SU-DHL-6 (cell line): ENCODE data around the gene TBC1D19.

Source experiments
- H2AFZ ChIP-seq: fragments of 200-600 bp; sonication (generic); 2 replicates; pipeline ENCODE4 v1.6.1; 2014; ENCODE audit warnings: low read depth, mild to moderate bottlenecking, moderate library complexity, mixed read lengths, antibody characterized with exemption, low read length; ENCODE audit not compliant: severe bottlenecking
- H3F3A ChIP-seq: fragments of 200-600 bp; shearing (Covaris generic); 2 replicates; pipeline ENCODE4 v1.6.0; 2016; ENCODE audit warnings: antibody characterized with exemption, mild to moderate bottlenecking; ENCODE audit not compliant: insufficient read depth
- H3K27ac ChIP-seq: fragments of 200-600 bp; sonication (generic); 2 replicates; pipeline ENCODE4 v1.5.1; 2016; ENCODE audit warnings: low read depth, mild to moderate bottlenecking, low read length, moderate library complexity, mixed read lengths
- H3K27me3 ChIP-seq: fragments of 200-600 bp; sonication (generic), shearing (Covaris generic); 2 replicates; pipeline ENCODE4 v1.6.0; 2014; ENCODE audit warnings: mild to moderate bottlenecking, low read length
- H3K36me3 ChIP-seq: fragments of 200-600 bp; sonication (generic); 2 replicates; pipeline ENCODE4 v1.6.1; 2014; ENCODE audit warnings: mild to moderate bottlenecking, low read length, mixed read lengths
- H3K4me2 ChIP-seq: fragments of 300-600, 200-600 bp; shearing (Covaris generic), sonication (generic); 2 replicates; pipeline ENCODE4 v1.6.0; 2014; ENCODE audit warnings: low read length, low read depth, mild to moderate bottlenecking; ENCODE audit not compliant: poor library complexity, severe bottlenecking
- H3K4me3 ChIP-seq: fragments of 200-600 bp; sonication (generic); 2 replicates; pipeline ENCODE4 v1.5.1; 2014; ENCODE audit warnings: antibody characterized with exemption, low read length, mild to moderate bottlenecking, mixed read lengths; ENCODE audit not compliant: insufficient read depth, poor library complexity, severe bottlenecking
- H3K79me2 ChIP-seq: fragments of 200-600 bp; sonication (generic); 2 replicates; pipeline ENCODE4 v1.6.1; 2014; ENCODE audit warnings: mild to moderate bottlenecking, low read length, moderate library complexity; ENCODE audit not compliant: insufficient read depth
- H3K9ac ChIP-seq: fragments of 200-600 bp; sonication (generic); 2 replicates; pipeline ENCODE4 v1.7.0; 2014; ENCODE audit warnings: mild to moderate bottlenecking, low read length
- H3K9me2 ChIP-seq: fragments of 200-600 bp; sonication (generic); replicated peaks from 2 replicates; pipeline ENCODE4 v1.6.1; 2014; ENCODE audit warnings: low read length; ENCODE audit not compliant: insufficient read depth
- H3K9me3 ChIP-seq: fragments of 200-600 bp; sonication (generic); 2 replicates; pipeline ENCODE4 v1.6.1; 2014; ENCODE audit warnings: low read length, mixed read lengths; ENCODE audit not compliant: insufficient read depth
- H4K20me1 ChIP-seq: fragments of 200-600 bp; sonication (generic); 2 replicates; pipeline ENCODE4 v1.6.1; 2014; ENCODE audit warnings: low read depth, mild to moderate bottlenecking, antibody characterized with exemption, low read length, moderate library complexity, mixed read lengths
- EZH2phosphoT487 ChIP-seq: fragments of 200-600 bp; sonication (generic), shearing (Covaris generic); conservative IDR thresholded peaks from 2 replicates; pipeline ENCODE4 v1.6.1; 2018; ENCODE audit warnings: mild to moderate bottlenecking, antibody characterized with exemption, low read length, moderate library complexity, mixed read lengths
- TF ChIP-seq, protein P1 (sequence below): fragments of 200-600 bp; sonication (generic); IDR thresholded peaks from one replicate; pipeline ENCODE4 v1.5.1; 2017; ENCODE audit warnings: antibody characterized with exemption, mild to moderate bottlenecking, low read length, moderate library complexity; ENCODE audit not compliant: insufficient read depth, poor library complexity, severe bottlenecking

The TBC1D19 gene

DNA sequence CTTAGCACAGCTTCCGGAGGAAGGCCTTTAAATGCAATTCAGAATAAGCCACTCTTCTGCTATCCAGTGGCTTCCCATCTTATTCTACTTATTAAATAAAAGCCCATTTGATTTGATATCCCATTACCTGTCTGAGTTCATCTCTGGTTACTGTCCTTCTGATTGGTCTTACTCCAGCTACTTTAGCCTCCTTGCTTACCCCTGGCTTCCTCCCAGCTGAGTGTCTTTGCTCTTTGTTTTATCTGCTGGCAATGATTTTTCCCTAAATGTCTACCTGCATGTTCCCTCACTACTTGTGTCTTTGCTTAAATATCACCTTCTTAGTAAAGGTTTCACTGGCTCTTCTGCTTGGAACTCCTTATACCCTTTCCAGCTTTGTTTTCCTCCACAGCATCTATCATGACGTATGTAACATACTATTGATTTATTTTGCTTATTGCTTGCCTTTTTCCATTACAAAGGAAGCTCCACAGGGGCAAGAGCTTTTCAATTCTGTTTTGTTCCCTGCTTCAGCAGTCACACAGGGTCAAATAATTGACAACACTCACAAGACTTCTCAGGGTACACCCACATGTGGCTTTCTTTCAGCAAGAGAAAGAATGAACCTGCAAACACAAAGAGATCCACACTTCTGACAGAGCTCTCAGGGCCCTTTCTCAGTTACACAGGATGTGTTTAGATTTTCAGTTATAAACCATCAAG, 63.8 kb downstream of the TBC1D19 start:
- Histone ChIP-seq H3K79me2 (no peaks in the 10 kb centered on the region), H3K36me3 (no peaks in the 10 kb centered on the region), H3K27ac (no peak overlapping the region), H3K4me3 (no peak overlapping the region), H3K9me3 (no peaks in the 10 kb centered on the region), H3F3A (no peaks in the 10 kb centered on the region), H3K9ac (no peak overlapping the region), H3K4me2 (no peak overlapping the region), H3K9me2 (no peaks in the 10 kb centered on the region), H4K20me1 (no peaks in the 10 kb centered on the region), H2AFZ (no peak overlapping the region), H3K27me3 (no peaks in the 10 kb centered on the region)
- TF ChIP-seq, protein P1, sequence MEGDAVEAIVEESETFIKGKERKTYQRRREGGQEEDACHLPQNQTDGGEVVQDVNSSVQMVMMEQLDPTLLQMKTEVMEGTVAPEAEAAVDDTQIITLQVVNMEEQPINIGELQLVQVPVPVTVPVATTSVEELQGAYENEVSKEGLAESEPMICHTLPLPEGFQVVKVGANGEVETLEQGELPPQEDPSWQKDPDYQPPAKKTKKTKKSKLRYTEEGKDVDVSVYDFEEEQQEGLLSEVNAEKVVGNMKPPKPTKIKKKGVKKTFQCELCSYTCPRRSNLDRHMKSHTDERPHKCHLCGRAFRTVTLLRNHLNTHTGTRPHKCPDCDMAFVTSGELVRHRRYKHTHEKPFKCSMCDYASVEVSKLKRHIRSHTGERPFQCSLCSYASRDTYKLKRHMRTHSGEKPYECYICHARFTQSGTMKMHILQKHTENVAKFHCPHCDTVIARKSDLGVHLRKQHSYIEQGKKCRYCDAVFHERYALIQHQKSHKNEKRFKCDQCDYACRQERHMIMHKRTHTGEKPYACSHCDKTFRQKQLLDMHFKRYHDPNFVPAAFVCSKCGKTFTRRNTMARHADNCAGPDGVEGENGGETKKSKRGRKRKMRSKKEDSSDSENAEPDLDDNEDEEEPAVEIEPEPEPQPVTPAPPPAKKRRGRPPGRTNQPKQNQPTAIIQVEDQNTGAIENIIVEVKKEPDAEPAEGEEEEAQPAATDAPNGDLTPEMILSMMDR = no peak
- TF ChIP-seq EZH2phosphoT487 = no peak

DNA sequence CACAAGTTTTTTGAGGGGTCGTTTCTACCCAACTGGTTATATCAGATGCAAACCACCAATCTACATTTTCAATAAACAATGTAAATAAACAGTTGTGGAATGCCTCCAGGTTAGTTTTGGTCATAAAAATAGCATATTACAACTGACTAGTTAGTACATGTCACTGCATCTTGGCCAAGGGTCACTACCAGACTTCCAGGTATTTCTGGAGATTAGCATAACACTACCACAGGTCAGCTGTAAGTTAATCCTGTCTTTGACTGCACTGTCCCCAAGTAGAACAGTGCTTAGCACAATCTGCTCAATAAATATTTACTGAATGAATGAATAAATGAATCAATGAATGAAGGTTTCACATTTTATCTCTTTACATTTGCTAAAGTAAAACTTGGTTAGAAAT, 64.4 kb downstream of the TBC1D19 start:
- Histone ChIP-seq H3K36me3 (no peaks in the 10 kb centered on the region), H3K27me3 (no peaks in the 10 kb centered on the region), H3K27ac (no peak overlapping the region), H3K9ac (no peak overlapping the region), H3F3A (no peaks in the 10 kb centered on the region), H2AFZ (no peak overlapping the region), H3K79me2 (no peaks in the 10 kb centered on the region), H3K9me2 (no peaks in the 10 kb centered on the region), H3K4me2 (no peak overlapping the region), H3K4me3 (no peak overlapping the region), H4K20me1 (no peaks in the 10 kb centered on the region), H3K9me3 (no peaks in the 10 kb centered on the region)
- no peak for TF ChIP-seq EZH2phosphoT487
- TF ChIP-seq, protein P1 = no peak

- no peak overlapping the region for H3K4me3 ChIP-seq
- H3K36me3 ChIP-seq = 0 out of 2 replicates have a peak, but pooled peaks cover 5% of the 10 kb centered on the region
- H2AFZ ChIP-seq = no peak overlapping the region
- H3K27me3 ChIP-seq = no peaks in the 10 kb centered on the region
- no peak overlapping the region for H3K9ac ChIP-seq
- no peak overlapping the region for H3K4me2 ChIP-seq
- H3K9me3 ChIP-seq = no peaks in the 10 kb centered on the region
- H3K79me2 ChIP-seq = no peaks in the 10 kb centered on the region
- H4K20me1 ChIP-seq = no peaks in the 10 kb centered on the region
- H3F3A ChIP-seq = no peaks in the 10 kb centered on the region
- H3K9me2 ChIP-seq = no peaks in the 10 kb centered on the region
- H3K27ac ChIP-seq = no peak overlapping the region
- TF ChIP-seq, protein P1 = no peak
- no peak for TF ChIP-seq EZH2phosphoT487
These were observed 76.4 kb downstream of the TBC1D19 start for GRCh38 chr4:26660261-26660660.
